DLD1 (cell line): Measurements from ENCODE around the gene TACC3.

Experiments
- in situ Hi-C: cut with HindIII; loops from 2 replicates; pipeline ENCODE4 v1.10.0; 2017; ENCODE audit warnings: low sequenced_read_pairs

TACC3 gene

GRCh38 chr4:1743975-1744374, 22.7 kb downstream of the TACC3 start:
- in situ Hi-C loops: no loop called here

DNA sequence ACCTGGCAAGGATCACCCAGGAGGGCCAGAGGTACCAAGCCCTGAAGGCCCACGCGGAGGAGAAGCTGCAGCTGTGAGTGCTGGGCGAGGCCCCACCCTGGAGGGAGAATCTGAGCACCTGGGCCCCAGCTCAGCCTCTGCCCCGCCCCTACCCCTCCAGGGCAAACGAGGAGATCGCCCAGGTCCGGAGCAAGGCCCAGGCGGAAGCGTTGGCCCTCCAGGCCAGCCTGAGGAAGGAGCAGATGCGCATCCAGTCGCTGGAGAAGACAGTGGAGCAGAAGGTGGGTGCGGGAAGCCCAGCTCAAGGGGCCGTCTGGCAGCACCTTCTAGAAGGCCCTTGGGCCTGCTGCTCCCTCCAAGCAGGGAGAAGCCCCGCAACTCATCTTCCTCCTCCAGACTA, 23.2 kb downstream of the TACC3 start:
- in situ Hi-C loops: no loop called here

- in situ Hi-C loops: no loop called here
These were observed 23.8 kb downstream of the TACC3 start for GRCh38 chr4:1745165-1745564.

- in situ Hi-C loops: no loop called here
These were observed 24.4 kb downstream of the TACC3 start for GRCh38 chr4:1745697-1746096.

- in situ Hi-C loops: no loop called here
These were observed 25.0 kb downstream of the TACC3 start for GRCh38 chr4:1746265-1746691.

DNA sequence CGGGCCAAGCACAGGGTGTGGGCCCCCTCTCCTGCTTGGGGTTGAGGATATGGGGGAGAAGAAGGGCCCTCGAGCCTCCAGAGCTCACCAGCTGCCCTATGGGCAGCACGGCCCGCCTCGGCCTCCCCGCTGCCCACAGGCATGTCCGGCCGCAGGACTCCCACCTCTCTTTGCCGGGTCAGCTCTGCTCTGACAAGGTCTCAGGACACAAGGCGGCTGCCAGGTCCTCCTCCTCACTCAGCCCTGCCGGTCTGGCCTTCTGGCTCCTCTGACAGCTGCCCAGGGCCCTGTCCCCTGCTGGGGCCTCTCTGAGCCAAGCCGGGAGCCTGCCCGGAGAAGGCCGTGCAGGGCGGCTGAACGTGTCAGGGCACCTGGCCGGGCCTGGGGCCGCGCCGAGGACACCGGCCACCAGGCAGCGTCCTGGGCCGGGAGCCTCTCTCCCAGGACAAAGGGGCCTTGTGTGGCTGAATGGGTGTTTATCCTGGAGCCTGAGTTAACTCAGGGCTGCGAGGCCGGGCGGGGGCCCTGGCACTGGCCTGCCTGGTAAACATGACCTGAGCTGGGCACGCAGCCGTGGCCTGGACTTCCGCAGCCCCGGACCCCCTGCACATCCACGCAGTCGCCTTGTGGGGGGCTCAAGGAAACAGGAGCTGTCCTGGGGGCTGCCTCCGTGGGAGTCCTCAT, 25.7 kb downstream of the TACC3 start:
- in situ Hi-C loops: no loop called here

DNA sequence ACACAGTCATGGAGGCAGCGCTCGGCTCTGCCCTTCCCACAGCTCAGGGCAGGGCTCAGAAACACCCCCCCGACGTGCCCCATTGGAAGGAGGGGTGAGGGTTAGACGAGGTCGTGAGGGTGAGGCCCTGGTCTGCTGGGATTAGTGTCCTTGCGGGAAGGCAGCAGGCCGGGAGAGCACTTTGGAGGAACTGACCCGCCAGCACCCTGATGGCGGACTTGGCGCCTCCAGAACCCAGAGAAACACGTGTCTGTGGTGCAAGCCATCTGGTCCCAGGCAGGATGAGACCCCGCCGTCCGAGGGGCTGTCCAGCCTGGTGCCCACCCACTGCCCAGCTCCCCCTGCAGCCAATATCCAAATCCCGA, 26.3 kb downstream of the TACC3 start:
- in situ Hi-C loops: no loop called here

DNA sequence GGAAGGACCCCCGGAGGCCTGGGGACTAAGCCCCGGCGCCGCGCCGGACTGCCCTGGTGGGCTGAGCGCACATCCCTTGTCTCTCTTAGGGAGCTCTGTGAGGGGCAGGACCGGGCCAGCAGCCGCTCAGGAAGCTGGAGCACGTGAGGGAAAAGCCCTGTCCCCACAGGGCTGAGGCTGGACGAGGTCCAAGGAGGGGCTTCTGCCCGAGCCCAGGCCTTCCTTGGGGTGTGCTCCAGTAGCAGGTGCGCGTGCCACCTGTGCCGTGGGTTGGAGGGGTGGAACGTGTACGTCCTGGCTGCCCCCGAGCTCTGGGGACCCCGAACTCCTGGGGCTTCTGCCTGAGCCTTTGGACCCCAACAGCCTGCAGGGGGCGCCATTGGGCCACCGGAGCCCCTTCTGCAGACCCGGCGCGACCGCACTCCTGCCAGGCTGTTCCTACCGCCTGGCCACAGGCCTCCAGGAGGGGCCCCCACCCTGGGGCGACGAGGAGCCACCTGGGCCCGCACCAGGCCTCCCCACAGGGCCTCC, 27.2 kb downstream of the TACC3 start:
- in situ Hi-C loops: no loop called here

- in situ Hi-C loops: no loop called here
These were observed 28.0 kb downstream of the TACC3 start for GRCh38 chr4:1749370-1749769.

DNA sequence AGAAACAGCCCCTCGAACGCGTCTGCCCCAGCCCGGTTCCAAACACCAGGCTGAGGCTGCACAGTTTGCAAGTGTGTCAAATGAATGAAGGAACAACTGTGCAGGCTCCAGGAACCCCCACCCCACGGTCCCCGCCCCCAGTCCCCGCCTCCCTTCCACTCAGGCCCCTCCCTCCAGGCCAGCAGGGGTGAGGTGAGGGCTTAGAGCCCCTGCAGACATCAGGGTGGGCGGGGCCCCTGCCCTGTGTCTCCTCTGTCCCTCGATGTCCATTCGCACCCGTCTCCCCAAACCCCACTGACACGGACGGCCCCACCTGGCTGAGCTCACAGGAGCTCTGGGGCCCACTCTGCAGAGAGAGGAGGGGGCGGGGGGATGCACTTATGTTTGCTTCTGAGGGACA, 28.5 kb downstream of the TACC3 start:
- in situ Hi-C loops: no loop called here

DNA sequence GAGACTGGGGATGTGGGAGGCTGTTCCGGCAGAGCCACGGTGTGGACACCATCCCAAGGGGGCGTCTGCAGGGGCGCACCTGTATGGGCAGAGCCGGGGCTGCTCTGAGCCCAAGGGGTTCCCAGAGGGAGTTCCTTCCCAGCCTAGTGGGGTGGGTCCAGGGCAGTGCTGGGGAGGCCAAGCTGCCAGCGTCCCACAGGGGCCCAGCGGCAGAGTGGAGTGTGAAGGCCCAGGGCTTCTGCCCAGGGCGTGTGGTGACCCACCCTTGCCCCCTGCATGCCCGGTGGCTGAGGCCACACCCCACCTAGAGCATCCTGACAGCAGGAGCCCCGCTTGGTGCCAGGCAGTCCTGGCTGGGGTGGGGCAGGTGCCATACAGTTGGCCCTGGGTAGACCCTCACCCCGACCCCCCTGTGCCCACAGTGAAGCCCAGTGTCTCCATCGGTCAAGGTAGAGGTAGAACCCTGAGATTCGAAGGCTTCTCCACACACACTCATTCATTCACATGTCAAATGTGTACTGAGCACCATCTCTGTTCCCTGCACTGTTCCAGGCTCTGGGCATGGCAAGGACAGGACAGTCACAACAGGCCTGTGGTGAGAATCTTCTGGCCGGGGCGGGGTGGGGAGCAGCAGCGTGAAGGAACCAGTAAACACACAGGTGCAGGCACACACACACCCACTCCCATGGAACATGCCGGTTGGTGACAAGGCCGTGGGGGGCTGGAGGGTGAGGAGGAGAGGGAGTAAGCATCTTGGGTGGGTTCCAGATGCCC, 29.2 kb downstream of the TACC3 start:
- in situ Hi-C loops: no loop called here

- in situ Hi-C loops: no loop called here
These were observed 30.0 kb downstream of the TACC3 start for GRCh38 chr4:1751155-1751918.

DNA sequence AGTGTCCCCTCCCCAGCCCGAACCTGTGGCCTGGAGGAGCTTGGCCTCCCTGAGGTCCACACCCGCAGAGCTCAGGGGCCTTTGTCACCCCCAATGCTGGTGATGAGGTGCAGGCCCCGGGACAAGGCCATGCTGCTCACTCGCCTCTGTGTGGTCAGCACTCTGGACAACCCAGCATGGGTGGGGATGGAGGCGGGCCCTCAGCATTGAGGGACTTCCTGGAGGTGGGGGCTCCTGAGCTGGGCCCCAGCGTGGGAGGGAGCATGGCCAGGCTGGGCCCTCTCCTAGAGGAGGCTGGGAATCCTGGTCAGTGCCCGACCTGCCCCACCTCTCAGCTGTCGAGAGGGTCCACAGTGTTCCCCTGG, 30.6 kb downstream of the TACC3 start:
- in situ Hi-C loops: no loop called here

- in situ Hi-C loops: no loop called here
These were observed 31.1 kb downstream of the TACC3 start for GRCh38 chr4:1752284-1753041.

DNA sequence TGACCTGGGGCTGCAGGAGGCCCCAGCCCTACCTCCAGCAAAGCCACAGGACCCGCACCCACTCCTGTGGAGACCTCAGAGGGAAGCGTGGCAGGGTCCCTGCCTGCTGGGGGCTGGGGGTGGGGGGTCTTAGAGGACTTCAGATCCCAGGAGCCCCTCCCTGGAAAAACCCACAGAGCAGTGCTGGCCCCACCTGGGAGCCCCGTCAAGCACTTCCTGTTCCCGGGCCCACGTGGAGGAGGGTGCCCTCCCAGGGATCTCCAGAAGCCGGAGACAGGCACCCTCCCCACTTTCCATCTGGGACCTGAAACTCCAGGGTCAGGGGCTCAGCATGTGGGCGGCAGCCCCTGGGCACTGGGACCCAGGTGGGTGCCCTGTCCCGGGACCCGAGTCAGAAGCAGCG, 32.0 kb downstream of the TACC3 start:
- in situ Hi-C loops: no loop called here

GRCh38 chr4:1753697-1754311, 32.5 kb downstream of the TACC3 start:
- in situ Hi-C loops: no loop called here

DNA sequence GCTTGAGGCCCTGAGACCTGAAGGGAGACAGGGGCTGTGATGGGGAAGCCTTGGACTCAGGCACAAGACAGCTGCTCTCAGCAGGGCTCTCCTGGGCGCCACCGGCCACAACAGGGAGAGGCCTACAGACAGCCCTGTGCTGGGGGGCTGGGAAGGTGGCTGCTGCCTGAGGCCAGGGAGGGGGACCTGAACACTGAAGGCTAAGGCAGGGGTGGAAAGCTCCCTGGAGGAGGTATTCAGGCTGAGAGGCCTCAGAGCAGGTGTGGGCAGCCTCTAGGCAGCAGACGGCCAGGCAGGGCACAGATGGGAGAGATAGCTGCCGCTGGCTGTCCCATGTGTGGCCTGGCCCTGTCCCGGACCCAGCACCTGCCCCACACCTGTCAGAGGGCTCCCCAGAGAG, 33.0 kb downstream of the TACC3 start:
- in situ Hi-C loops: no loop called here

GRCh38 chr4:1755297-1755696, 34.0 kb downstream of the TACC3 start:
- in situ Hi-C loops: no loop called here

- in situ Hi-C loops: no loop called here
These were observed 34.8 kb downstream of the TACC3 start for GRCh38 chr4:1756079-1756478.
